RPMI7951 (cell line): Measurements from ENCODE around the gene ZNF19. TPM values are rescaled to one million over a fixed set of nuclear protein-coding genes. Genes with fewer than 3 reads are reported as not detected.

Source experiments
- DNase-seq: peaks from one replicate; pipeline ENCODE4 v3.0.0-alpha.2; 2012; ENCODE audit warnings: low read depth
- total RNA-seq: library from RNA; depleted of rRNA; stranded (reverse); fragments of >200 nt; shearing (Covaris generic); gene quantifications from 2 replicates; pipeline ENCODE4 v1.2.3, GENCODE V29; 2014; rRNA removed

Gene ZNF19
- total RNA-seq, 1 experiment from 2014 or later: 2.2 TPM

GRCh38 chr16:71441348-71442050 is 47.6 kb downstream of the ZNF19 start:
- no peak for DNase-seq

DNA sequence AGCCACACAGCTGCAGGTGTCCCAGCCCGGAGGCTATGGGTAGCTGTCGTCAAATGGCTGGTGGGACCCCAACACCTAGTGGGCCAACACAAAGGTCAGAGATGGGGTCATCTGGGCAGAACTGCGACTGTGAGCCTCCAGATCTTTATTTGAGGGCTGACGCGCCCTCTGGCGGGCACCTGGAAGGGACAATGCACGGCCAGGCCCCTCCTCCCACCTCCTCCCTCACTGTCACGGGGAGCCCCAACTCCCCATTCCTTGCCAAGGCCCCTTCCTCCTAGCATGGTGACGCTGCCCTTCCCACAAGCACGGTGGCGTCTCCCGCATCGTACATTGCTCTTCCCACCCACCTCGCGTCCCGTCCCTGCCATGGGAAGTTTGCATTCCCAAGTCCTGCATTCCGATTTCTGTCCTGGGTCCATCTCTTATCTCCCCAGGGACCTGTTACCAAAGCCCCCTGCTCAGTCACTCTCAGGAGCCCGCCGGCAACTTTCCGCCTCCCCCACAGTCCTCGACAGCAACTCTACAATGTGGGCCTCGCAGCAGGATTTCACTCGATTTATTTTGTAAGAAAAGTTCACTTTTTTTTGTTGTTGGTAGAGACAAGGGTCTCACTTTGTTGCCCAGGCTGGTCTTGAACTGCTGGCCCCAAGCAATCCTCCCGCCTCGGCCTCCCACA is 48.3 kb downstream of the ZNF19 start:
- DNase-seq: no peak

DNA sequence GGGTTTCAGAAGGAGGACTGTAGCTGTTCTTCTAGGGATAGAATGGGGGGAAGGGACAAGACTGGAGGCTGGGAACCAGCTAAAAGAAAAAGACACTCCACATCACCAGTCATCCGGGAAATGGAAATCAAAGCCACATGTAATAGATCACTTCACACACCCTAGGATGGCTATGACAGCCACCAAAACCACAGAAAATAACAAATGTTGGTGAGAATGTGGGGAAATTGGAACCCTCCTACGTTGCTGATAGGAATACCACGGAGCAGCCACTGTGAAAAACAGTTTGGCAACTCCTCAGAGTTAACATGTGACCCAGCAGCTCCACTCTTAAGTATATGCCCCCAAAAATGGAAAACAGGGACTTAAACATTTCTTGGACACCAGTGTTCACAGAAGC is 49.6 kb downstream of the ZNF19 start:
- DNase-seq: peak; percentile 27

GRCh38 chr16:71436473-71436872 is 52.7 kb downstream of the ZNF19 start:
- no peak for DNase-seq

GRCh38 chr16:71432906-71433305 is 56.2 kb downstream of the ZNF19 start:
- no peak for DNase-seq

- no peak for DNase-seq
Measured at GRCh38 chr16:71431991-71432390, 57.1 kb downstream of the ZNF19 start.

DNA sequence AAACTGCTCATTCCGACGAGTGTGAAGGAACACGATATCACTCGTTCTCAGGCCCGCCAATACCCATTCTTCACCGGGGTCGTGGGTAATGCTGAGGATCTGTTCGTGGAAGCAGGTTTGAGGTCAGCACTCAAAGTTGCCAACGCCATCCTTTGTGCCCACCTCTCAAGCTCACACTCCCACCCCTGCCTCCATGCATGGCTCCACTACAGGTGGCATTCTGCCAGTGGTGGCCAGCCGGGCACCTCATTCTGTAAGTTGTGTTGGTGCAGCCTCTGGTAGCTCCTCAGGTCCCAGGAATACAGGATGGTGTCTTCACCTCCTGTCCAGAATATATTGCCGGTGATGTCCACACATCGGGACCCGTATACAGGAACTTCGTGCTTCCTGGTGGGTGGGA is 57.9 kb downstream of the ZNF19 start:
- DNase-seq: no peak

GRCh38 chr16:71430744-71431143 is 58.4 kb downstream of the ZNF19 start:
- DNase-seq: no peak

DNA sequence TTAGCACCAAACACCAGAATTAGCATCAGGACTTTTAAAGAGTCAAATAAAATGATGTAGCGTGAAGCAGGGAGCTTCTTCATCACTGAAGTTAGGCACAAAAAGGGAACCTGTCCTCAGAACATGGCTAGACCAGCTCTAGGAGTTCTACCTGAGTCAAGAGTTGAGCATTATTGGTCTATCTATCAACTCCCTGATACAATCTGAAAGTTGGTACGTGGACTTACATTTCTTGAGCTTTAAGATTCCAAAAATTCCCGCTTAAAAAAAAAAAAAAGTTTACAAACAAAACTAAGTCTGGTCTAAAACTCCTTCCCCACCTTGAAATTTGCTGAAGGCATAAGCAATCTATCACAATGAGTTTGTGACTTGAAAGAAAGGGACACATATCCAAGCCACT is 59.5 kb downstream of the ZNF19 start:
- no peak for DNase-seq

- DNase-seq: peak; percentile 62
Measured at GRCh38 chr16:71428883-71429282, 60.2 kb downstream of the ZNF19 start.

DNA sequence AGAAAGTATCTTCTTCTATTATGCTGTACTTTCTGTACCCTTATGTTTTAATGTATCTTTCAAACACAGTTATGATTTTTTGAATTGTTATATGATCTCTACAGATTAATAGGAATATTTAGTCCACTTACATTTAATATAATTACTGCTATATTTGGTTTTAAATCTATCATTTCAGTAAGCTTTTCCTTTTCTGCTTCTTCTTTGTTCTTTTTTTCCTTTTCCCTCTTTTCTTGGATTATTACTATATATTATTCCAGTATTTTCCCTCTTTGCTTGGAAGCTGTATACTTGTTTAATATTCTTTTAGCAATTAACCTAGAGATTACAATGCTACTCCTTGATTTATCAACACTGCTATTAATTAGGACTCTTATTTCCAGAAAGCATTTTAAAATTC is 60.7 kb downstream of the ZNF19 start:
- DNase-seq: no peak

DNA sequence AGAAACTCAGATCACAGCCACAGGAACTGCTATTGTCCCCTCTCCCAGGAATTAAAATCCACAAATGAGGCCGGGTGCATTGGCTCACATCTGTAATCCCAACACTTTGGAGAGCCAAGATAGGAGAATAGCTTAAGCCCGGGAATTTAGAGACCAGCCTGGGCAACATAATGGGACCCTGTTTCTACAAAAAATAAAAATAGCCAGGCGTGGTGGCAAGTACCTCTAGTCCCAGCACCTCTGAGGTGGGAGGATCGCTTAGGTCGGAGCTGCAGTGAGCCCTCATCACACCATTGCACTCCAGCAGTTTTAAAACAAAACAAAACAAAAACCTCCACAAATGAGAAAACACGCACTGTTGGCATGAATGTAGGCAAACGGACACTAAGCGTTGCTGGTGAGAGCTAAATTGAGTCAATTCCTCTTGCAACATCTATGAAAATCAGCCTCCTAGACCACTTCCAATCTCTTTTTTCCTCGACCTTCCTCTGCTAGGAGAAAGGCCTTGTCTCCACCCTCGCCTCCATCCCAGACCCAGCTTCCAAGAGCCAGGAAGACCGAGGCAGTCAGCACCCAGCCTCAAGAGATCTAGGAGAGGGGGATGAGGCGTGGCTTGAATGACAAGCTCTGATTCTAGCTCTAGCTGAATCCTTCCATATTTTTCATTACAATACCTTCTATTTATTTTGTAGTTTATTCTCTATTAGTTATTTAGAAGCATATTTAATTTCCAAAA is 62.1 kb downstream of the ZNF19 start:
- DNase-seq: no peak

- DNase-seq: peak; percentile 58
Measured at GRCh38 chr16:71426069-71426879, 62.9 kb downstream of the ZNF19 start.

DNA sequence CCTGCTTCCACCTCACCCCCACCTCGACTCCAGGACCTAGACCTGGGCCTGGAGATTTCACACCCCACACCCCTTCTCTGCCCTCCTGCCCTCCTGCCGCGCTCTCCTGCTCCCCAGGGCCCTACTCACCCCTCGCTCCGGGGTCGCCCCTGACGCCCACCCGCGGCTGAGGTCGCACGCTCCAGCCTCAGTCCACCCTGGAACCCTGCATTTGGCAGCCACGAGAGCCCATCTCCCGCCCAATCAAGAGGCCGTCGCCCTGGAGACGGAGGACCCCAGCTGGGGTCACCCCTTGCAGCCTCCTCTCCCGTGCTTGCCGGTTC is 63.4 kb downstream of the ZNF19 start:
- DNase-seq: no peak

GRCh38 chr16:71424626-71425025 is 64.5 kb downstream of the ZNF19 start:
- DNase-seq: no peak

- no peak for DNase-seq
Measured at GRCh38 chr16:71423865-71424264, 65.3 kb downstream of the ZNF19 start.

Other genes starting within 250 kb of the ZNF19 start
- 26.5 and 28.8 TPM in 2 replicates for gene CMTR2, start 199.9 kb downstream of the ZNF19 start, total RNA-seq
- 1.2 and 3.2 TPM in 2 replicates for gene CALB2, start 130.6 kb downstream of the ZNF19 start, total RNA-seq
- not detected in 2 replicates for gene TLE7, start 47.3 kb downstream of the ZNF19 start, total RNA-seq
- gene ZNF23, start 27.1 kb downstream of the ZNF19 start, total RNA-seq: 9.1 and 10.2 TPM in 2 replicates
- gene CHST4, start 37.1 kb upstream of the ZNF19 start, total RNA-seq: not detected in 2 replicates
- gene TAT, start 87.8 kb upstream of the ZNF19 start, total RNA-seq: not detected in 2 replicates
- not detected in 2 replicates for gene MARVELD3, start 136.9 kb upstream of the ZNF19 start, total RNA-seq
- gene PHLPP2, start 235.4 kb upstream of the ZNF19 start, total RNA-seq: 6.6 and 6.7 TPM in 2 replicates